Measurements from ENCODE around the gene RYR3.

The RYR3 gene

GRCh38 chr15:33851079-33851478 lies 540.3 kb downstream of the RYR3 start:
- no peak for DNase-seq (ENCODE audit: low read depth in 1 of 2, low spot score in 1 of 2)
- in situ Hi-C loops (cut with HindIII; ENCODE audit: low pct_unique_long_range_greater_than_20kb, low sequenced_read_pairs), result no loop called here
- TF ChIP-seq JUND (IDR thresholded peaks at IDR 0.05; ENCODE audit: low read depth), result no peak

GRCh38 chr15:33852094-33852493 lies 541.3 kb downstream of the RYR3 start:
- in situ Hi-C loops (cut with HindIII; ENCODE audit: low pct_unique_long_range_greater_than_20kb, low sequenced_read_pairs), result no loop called here
- no peak for DNase-seq (ENCODE audit: low read depth in 1 of 2, low spot score in 1 of 2)

GRCh38 chr15:33852570-33852969 lies 541.8 kb downstream of the RYR3 start:
- TF ChIP-seq JUND (IDR thresholded peaks at IDR 0.05; ENCODE audit: low read depth), result no peak
- in situ Hi-C loops (cut with HindIII; ENCODE audit: low pct_unique_long_range_greater_than_20kb, low sequenced_read_pairs), result no loop called here
- no peak for DNase-seq (ENCODE audit: low read depth in 1 of 2, low spot score in 1 of 2)

More at GRCh38 chr15:33852094-33852493, 541.3 kb downstream of the RYR3 start:
- TF ChIP-seq JUND (IDR thresholded peaks at IDR 0.05; ENCODE audit: low read depth), result no peak

- in situ Hi-C loops (cut with HindIII; ENCODE audit: low pct_unique_long_range_greater_than_20kb, low sequenced_read_pairs), result no loop called here
- DNase-seq (ENCODE audit: low read depth in 1 of 2, low spot score in 1 of 2), result no peak
- no peak for TF ChIP-seq JUND (IDR thresholded peaks at IDR 0.05; ENCODE audit: low read depth)
Measured at GRCh38 chr15:33857726-33858125, 547.0 kb downstream of the RYR3 start.

- in situ Hi-C loops (cut with HindIII; ENCODE audit: low pct_unique_long_range_greater_than_20kb, low sequenced_read_pairs), result no loop called here
- no peak for TF ChIP-seq JUND (IDR thresholded peaks at IDR 0.05; ENCODE audit: low read depth)
- no peak for DNase-seq (ENCODE audit: low read depth in 1 of 2, low spot score in 1 of 2)
Measured at GRCh38 chr15:33858836-33859235, 548.1 kb downstream of the RYR3 start.

- no peak for DNase-seq (ENCODE audit: low read depth in 1 of 2, low spot score in 1 of 2)
- in situ Hi-C loops (cut with HindIII; ENCODE audit: low pct_unique_long_range_greater_than_20kb, low sequenced_read_pairs), result no loop called here
- TF ChIP-seq JUND (IDR thresholded peaks at IDR 0.05; ENCODE audit: low read depth), result no peak
Measured at GRCh38 chr15:33859992-33860545, 549.3 kb downstream of the RYR3 start.

- no peak for DNase-seq (ENCODE audit: low read depth in 1 of 2, low spot score in 1 of 2)
- in situ Hi-C loops (cut with HindIII; ENCODE audit: low pct_unique_long_range_greater_than_20kb, low sequenced_read_pairs), result no loop called here
- TF ChIP-seq JUND (IDR thresholded peaks at IDR 0.05; ENCODE audit: low read depth), result no peak
Measured at GRCh38 chr15:33860754-33861153, 550.0 kb downstream of the RYR3 start.

- in situ Hi-C loops (cut with HindIII; ENCODE audit: low pct_unique_long_range_greater_than_20kb, low sequenced_read_pairs), result no loop called here
- no peak for TF ChIP-seq JUND (IDR thresholded peaks at IDR 0.05; ENCODE audit: low read depth)
- DNase-seq (ENCODE audit: low read depth in 1 of 2, low spot score in 1 of 2), result no peak
Measured at GRCh38 chr15:33864360-33865075, 553.8 kb downstream of the RYR3 start.

GRCh38 chr15:33865416-33865815 lies 554.6 kb downstream of the RYR3 start:
- no peak for DNase-seq (ENCODE audit: low read depth in 1 of 2, low spot score in 1 of 2)
- in situ Hi-C loops (cut with HindIII; ENCODE audit: low pct_unique_long_range_greater_than_20kb, low sequenced_read_pairs), result no loop called here
- no peak for TF ChIP-seq JUND (IDR thresholded peaks at IDR 0.05; ENCODE audit: low read depth)

- TF ChIP-seq JUND (IDR thresholded peaks at IDR 0.05; ENCODE audit: low read depth), result peak; percentile 87
- DNase-seq (ENCODE audit: low read depth in 1 of 2, low spot score in 1 of 2), result peak; percentile 47 to 91
- in situ Hi-C loops (cut with HindIII; ENCODE audit: low pct_unique_long_range_greater_than_20kb, low sequenced_read_pairs), result no loop called here
Measured at GRCh38 chr15:33866101-33866737, 555.5 kb downstream of the RYR3 start.

GRCh38 chr15:33871980-33872379 lies 561.2 kb downstream of the RYR3 start:
- no peak for TF ChIP-seq JUND (IDR thresholded peaks at IDR 0.05; ENCODE audit: low read depth)
- in situ Hi-C loops (cut with HindIII; ENCODE audit: low pct_unique_long_range_greater_than_20kb, low sequenced_read_pairs), result no loop called here
- DNase-seq (ENCODE audit: low read depth in 1 of 2, low spot score in 1 of 2), result no peak

GRCh38 chr15:33872416-33873106 lies 561.8 kb downstream of the RYR3 start:
- TF ChIP-seq JUND (IDR thresholded peaks at IDR 0.05; ENCODE audit: low read depth), result no peak
- in situ Hi-C loops (cut with HindIII; ENCODE audit: low pct_unique_long_range_greater_than_20kb, low sequenced_read_pairs), result no loop called here
- DNase-seq (ENCODE audit: low read depth in 1 of 2, low spot score in 1 of 2), result no peak

GRCh38 chr15:33874156-33874555 lies 563.4 kb downstream of the RYR3 start:
- no peak for TF ChIP-seq JUND (IDR thresholded peaks at IDR 0.05; ENCODE audit: low read depth)
- in situ Hi-C loops (cut with HindIII; ENCODE audit: low pct_unique_long_range_greater_than_20kb, low sequenced_read_pairs), result no loop called here
- DNase-seq (ENCODE audit: low read depth in 1 of 2, low spot score in 1 of 2), result no peak
